Lower leg skin (tissue), 4 donors: Measurements from ENCODE around the gene GPRIN3. TPM values are rescaled to one million over a fixed set of nuclear protein-coding genes. Genes with fewer than 3 reads are reported as not detected.

Source experiments
- DNase-seq, 2 donors: peaks; one replicate each; pipeline ENCODE4 v3.0.0-alpha.2; 2019; ENCODE audit warnings: low spot score in 2 of 2
- H3K4me3 ChIP-seq: fragments of 200-600 bp; sonication (generic); 2 replicates; pipeline ENCODE4 v1.5.1; 2017; ENCODE audit warnings: mild to moderate bottlenecking, low read depth; ENCODE audit not compliant: poor library complexity, severe bottlenecking
- CTCF ChIP-seq, 3 donors: fragments of 450-650 bp; IDR thresholded peaks; one replicate each; pipeline ENCODE4 v1.5.1; 2016; ENCODE audit warnings: antibody characterized with exemption in 3 of 3, mild to moderate bottlenecking in 3 of 3, moderate library complexity in 2 of 3
- POLR2A ChIP-seq, 2 donors: fragments of 450-650 bp; IDR thresholded peaks; one replicate each; pipeline ENCODE4 v1.6.1; 2016 to 2017; ENCODE audit warnings: antibody characterized with exemption in 2 of 2, mild to moderate bottlenecking in 1 of 2, moderate library complexity in 1 of 2
- WGBS, 2 donors: methylation state at CpG; one replicate each; pipeline ENCODE4 v1.1.5; 2018; 5-methylcytosine and 5-hydroxymethylcytosine counted together
- intact Hi-C: fragments of 100-400 bp; cut with DNase I; formaldehyde crosslinking; loops from one replicate; pipeline ENCODE4 v1.15.0; 2023; ENCODE audit warnings: low total_unique reads
- total RNA-seq, 4 donors: library from RNA; depleted of rRNA; stranded (reverse); fragments of >200 nt; gene quantifications; one replicate each; pipeline ENCODE4 v1.1.0, GENCODE V29; 2016

Gene GPRIN3
- total RNA-seq, 4 donors from 2014 or later, result 1.5 to 3.3 (median 1.8) TPM

DNA sequence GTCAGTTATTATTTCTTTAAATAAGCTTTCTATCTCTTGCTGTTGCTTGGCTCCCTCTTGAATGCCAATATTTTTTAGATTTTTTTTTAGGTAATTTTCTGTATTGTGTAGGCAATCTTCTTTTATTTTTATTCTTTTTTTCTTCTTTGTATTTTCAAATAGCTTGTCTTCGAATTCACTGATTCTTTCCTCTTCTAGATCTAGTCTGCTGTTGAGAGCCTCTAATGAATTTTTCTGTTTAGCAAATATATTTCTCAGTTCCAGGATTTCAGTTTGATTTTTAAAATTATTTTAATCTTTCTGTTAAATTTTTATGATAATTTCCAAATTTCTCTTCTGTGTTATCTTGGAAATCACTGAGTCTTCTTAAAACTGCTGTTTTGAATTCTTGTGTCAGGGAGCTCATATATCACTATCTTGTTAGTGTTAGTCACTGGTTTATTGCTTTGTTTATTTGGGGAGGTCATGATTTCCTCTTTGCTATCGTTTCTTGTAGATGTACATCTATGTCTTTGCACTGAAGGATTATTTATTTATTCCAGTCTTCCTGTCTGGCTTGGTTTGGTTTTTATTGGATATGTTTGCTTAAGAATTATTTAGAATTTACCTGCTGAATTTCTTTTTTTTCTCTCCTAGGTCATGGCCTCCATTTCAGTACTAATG, 39.9 kb upstream of the GPRIN3 start:
- DNase-seq, result no peak
- no peak overlapping the region for H3K4me3 ChIP-seq
- 81 to 88% methylated on average over 2 of the region's 2 CpGs for WGBS, 2 donors
- TF ChIP-seq POLR2A (IDR thresholded peaks at IDR 0.05) (no peak), CTCF (IDR thresholded peaks at IDR 0.05) (no peak)
- intact Hi-C loops, result no loop called here

DNA sequence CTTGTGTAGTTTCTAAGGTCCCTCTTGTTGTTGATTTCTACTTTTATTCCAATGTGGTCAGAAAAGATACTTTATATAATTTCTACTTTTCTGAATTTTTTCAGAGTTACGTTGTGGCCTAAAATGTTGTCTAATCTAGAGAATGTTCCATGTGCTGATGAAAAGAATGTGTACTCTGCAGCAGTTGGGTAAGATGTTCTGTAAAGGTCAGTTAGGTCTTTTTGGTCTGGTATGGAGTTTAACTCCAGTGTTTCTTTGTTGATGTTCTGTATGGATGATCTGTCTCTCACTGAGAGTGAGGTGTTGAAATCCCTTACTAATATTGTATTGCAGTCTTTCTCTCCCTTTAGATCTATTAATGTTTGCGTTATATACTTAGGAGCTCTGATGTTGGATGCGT, 37.0 kb upstream of the GPRIN3 start:
- no peak for TF ChIP-seq POLR2A (IDR thresholded peaks at IDR 0.05)
- no peak for TF ChIP-seq CTCF (IDR thresholded peaks at IDR 0.05)
- no peak overlapping the region for H3K4me3 ChIP-seq
- no peak for DNase-seq
- intact Hi-C loops, result no loop called here
- 90 to 95% methylated on average over 3 of the region's 3 CpGs for whole genome bisulfite sequencing, 2 donors

DNA sequence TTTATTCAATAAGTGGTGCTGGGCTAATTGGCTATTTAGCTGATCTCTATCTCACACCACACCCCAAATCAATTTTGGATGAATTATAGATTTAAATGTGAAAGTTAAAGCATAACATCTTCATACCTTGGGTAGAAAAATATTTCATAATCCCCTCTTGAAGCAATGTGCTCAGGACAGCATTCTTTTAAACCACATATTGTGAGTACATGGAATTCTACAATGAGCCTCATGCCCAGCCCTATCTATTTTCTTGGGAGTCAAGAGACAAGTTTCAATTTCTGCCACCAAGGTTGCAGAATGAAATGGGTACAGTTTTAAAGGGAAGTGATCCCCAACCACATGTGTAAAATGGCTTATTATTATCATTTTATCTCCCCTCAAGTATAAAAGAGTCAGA, 30.6 kb upstream of the GPRIN3 start:
- intact Hi-C loops, result no loop called here
- DNase-seq, result no peak
- TF ChIP-seq CTCF (IDR thresholded peaks at IDR 0.05) (no peak), POLR2A (IDR thresholded peaks at IDR 0.05) (no peak)
- no peak overlapping the region for H3K4me3 ChIP-seq

- intact Hi-C loops, result no loop called here
- DNase-seq, result no peak
- WGBS, 2 donors, result 74 to 82% methylated on average over 2 of the region's 2 CpGs
Measured at GRCh38 chr4:89337681-89338080, 30.1 kb upstream of the GPRIN3 start.

DNA sequence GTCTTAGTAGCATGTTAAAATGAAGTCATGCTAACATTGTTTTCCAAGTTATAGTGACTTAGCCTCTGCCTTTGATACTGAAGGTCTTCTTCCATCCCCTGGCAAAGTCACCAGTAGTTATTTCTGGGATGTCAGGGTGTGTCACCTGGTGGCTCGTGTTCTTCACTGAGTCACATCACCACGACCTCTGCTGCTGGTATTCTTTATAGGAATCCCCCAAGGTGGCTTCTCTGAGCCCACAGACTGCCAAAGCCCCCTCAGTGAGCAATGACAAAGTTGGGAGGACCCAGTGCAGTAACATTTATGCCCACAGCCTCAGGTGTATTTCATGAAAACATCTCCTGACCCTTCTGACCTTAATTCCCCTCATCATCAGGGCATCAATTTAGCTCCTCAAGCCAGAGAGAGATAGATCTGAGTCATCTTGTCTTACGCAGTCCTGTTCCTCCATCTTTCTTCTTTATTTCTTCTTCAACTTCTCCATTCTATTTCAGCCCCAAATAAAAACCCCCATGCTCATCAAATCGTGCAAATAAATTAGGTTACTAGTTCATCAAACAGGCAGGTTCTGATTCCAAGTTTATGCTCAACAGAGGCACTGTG, 29.3 kb upstream of the GPRIN3 start:
- WGBS, 2 donors, result 53 to 69% methylated on average over 4 of the region's 4 CpGs
- intact Hi-C loops, result no loop called here
- TF ChIP-seq POLR2A (IDR thresholded peaks at IDR 0.05) (no peak), CTCF (IDR thresholded peaks at IDR 0.05) (no peak)
- H3K4me3 ChIP-seq, result no peak overlapping the region
- DNase-seq, result no peak

More at GRCh38 chr4:89337681-89338080, 30.1 kb upstream of the GPRIN3 start:
- H3K4me3 ChIP-seq, result no peak overlapping the region
- no peak for TF ChIP-seq POLR2A (IDR thresholded peaks at IDR 0.05)
- no peak for TF ChIP-seq CTCF (IDR thresholded peaks at IDR 0.05)

DNA sequence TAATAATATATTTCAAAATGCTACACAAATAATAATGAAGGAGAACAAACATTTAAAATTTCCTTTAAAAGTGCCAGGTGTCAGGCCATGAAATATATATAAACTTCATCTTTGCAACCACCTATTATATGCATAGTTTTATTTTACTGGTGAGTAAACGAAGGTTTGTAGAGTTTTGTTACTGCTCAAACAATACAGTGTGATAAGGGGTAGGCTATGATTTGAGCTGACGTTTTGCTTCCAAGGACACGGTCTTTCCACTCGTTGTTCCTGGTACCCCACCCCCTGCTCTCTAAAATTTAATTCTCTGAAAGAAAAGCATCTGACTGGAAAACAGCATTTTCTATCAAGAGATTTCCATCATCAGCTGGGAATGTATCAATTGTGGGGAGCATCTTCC, 27.2 kb upstream of the GPRIN3 start:
- intact Hi-C loops, result no loop called here
- no peak for DNase-seq
- no peak overlapping the region for H3K4me3 ChIP-seq
- 58 to 71% methylated on average over 4 of the region's 4 CpGs for WGBS, 2 donors
- TF ChIP-seq POLR2A (IDR thresholded peaks at IDR 0.05) (no peak), CTCF (IDR thresholded peaks at IDR 0.05) (no peak)
